Inflammatory macrophage (primary cell): ENCODE measurements around the gene ICAM3.
"Not testable (repeated sequence)": the region's sequence is repeated elsewhere in the genome, so short reads cannot be mapped to it uniquely, and the experiment has no call there.

Source experiments
- DNase-seq, 2 donors: peaks; one replicate each; pipeline ENCODE4 v3.0.0-alpha.2; 2020 to 2022
- total RNA-seq, 18 experiments: gene quantifications; one replicate each; lab custom pipeline; 2026; ENCODE audit warnings: mixed read lengths in 6 of 18, inconsistent platforms in 2 of 18; lab: John Stamatoyannopoulos, UW

The ICAM3 gene
- total RNA-seq, result 4.7 to 81.0 (median 17.6) reads per million in 18 experiments

DNA sequence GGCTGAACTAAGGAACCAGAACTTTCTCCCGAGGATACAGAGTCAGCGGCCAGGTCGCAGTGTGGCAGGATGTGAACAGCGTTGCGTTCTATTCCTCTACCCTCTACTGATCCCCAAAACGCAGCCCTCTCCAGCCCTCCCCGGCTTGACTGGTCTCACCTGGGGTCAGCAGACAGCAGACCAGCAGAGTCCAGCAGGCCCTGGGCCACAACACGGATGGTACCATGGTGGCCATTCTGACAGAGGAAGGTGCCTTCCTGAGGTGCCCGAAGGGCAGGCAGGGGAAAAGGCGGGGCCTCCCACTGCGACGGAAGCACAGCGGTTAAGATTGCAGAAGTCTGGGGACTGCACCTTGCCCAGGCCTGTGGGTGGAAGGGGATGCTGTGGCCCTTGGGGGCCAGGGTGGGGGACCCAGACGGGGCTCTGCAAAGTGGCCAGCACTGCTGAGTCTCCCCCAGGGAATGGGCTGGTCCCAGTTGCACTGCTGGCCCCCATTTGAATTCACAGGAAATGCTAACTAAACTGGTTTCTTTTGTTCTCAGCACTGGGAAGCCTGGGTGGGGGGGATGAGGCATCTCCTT lies at the start of gene ICAM3:
Gene ICAM3 (minus strand): TSS at position 245 of the 581 bp plus-strand sequence. CDS start 10 bp downstream, at position 235.
- peak; percentile 47 to 59 for DNase-seq

DNA sequence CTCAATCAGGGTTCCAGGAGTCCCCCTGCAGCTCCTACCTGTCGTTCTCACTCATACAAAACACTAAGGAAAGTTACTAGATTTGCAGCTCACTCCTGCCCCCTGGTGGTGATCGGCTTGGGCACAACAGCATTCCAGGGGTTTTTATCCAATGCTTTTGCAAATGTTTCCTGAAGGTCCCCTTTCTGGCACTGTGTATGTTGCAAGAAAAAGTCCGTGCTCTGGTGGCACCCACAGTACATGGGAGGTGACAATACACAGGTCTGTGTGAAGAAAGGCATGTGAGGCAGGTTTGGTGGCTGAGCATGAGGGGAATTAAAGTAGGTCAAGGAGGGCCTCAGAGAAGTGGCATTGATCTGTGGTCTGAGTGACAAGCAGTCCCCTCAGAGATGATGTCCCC lies 49.5 kb upstream of the ICAM3 start:
- peak; percentile 82 to 84 for DNase-seq

- no peak for DNase-seq
Observed at GRCh38 chr19:10384580-10384979, 45.2 kb upstream of the ICAM3 start.

DNA sequence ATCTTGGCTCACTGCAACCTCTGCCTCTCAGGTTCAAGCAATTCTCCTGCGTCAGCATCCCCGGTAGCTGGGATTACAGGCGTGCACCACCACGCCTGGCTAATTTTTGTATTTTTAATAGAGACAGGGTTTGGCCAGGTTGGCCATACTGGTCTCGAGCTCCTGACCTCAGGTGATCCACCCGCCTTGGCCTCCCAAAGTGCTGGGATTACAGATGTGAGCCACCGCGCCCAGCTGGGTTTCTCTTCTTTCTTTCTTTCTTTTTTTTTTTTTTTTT lies 43.7 kb upstream of the ICAM3 start:
- not testable (repeated sequence) for DNase-seq

- DNase-seq, result peak; percentile 99
Observed at GRCh38 chr19:10380313-10381102, 41.1 kb upstream of the ICAM3 start, which contains the start of gene TYK2. Gene TYK2, minus strand, starts transcription at chr19:10380572. Its CDS starts 2,166 bp downstream, at chr19:10378406.

DNA sequence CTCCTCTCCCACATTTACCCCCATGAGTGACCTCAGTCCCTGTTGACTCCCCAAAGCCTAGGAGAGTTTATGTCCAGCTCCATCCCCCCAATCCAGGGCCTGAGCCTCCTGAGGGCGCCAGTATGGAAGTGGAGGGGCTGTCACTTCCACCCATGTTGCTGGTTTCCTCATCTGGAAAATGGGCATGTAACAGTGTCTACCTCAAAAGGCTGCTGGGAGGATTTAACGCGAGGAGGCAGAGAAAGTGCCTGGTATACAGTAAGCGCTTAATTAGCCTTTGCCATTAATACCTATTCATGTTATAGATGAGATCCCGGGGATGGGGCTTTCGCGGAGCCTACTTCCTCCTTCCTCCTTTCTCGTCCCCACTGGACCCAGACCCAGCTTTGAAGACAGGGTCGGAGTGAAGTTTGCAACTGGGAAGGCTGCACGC lies 40.5 kb upstream of the ICAM3 start:
- peak in 1 of 2 donors; percentile 10 for DNase-seq

- DNase-seq, result peak in 1 of 2 donors; percentile 21
Observed at GRCh38 chr19:10378124-10378523, 38.7 kb upstream of the ICAM3 start.

DNA sequence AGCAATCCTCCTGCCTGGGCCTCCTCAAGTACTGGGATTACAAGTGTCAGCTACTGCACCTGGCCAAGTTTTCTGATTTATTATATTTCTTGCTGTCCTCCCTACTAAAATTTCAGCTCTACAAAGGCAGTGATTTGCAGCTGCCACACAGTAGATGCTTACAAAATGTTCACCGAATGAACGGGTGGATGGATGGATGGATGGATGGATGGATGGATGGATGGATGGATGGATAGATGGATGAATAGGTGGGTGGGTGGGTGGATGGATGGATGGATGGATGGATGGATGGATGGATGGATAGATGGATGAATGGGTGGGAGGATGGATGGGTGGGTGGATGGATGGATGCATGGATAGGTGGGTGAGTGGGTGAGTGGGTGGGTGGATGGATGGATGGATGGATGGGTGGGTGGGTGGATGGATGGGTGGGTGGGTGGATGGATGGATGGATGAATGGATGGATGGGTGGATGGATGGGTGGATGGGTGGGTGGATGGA lies 37.8 kb upstream of the ICAM3 start:
- DNase-seq, result not testable (repeated sequence)

DNA sequence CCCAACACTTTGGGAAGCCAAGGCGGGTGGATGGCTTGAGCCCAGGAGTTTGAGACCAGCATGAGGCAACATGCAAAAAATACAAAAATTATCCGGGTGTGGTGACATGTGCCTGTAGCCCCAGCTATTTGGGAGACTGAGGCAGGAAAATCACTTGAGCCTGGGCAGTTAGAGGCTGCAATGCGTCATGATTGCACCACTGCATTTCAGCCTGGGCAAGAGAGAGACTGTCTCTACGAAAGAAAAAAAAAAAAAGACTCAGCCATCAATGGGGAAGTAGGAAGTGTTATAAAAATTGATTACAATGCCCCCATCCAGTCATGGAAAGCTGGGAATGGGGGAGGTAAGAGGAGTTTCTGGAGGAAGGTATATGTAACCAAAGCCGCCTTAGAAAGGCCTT lies 35.5 kb upstream of the ICAM3 start:
- DNase-seq, result peak; percentile 29 to 44

GRCh38 chr19:10372690-10373089 lies 33.3 kb upstream of the ICAM3 start:
- DNase-seq, result peak; percentile 82 to 92

DNA sequence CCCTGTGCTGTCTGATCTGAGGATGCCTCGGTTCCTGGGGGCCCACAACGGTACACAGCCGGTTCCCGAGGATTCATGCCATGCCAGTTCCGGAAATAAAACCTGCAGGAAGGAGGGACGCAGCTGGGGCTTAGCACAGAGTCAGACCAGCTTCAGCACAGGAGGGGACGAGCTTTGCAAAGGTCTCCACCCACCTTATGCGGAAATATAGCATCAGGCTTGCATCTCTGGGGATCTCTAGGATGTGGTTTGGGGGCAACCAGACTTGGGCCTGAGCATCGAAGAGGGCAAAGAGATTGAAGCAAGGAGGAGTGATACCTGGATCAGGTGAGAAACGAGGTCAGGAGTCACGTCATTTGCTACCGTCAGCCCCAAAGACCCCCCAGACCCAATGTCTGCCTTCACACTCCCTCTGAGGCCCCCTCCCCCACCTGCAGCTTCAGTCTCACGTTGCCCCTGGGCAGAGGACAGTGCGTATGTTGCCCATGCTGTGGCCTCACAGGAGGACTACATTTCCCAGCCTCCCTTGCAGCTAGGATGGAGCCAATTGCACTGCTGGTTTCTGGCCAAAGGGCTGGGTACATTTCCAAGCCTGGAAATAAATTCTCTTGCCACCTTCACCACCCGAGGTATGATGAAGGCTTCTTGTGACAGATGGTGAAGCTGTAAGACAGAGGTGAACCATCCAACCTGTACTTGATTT lies 28.8 kb upstream of the ICAM3 start:
- DNase-seq, result no peak

DNA sequence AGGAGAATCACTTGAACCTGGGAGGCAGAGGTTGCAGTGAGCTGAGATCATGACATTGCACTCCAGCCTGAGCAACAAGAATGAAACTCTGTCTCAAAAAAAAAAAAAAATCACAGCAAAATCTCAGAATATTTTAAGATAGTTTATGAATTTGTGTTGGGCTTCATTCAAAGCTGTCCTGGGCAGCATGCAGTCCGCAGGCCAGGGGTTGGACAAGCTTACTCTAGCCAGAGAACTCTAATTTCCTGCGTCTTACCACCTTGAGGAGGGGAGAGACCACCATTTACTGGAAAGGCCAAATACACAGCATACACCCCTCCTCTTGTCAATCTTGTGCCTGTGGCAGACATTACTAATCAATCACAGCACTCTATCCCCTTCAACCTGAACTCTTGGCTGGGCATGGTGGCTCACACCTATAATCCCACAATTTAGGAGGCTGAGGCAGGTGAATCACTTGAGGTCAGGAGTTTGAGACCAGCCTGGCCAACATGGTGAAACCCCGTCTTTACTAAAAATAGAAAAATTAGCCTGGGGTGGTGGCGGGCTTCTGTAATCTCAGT lies 27.6 kb upstream of the ICAM3 start:
- DNase-seq, result not testable (repeated sequence)

GRCh38 chr19:10365518-10365917 lies 26.1 kb upstream of the ICAM3 start:
- no peak for DNase-seq

- DNase-seq, result no peak
Observed at GRCh38 chr19:10364644-10365043, 25.2 kb upstream of the ICAM3 start.

DNA sequence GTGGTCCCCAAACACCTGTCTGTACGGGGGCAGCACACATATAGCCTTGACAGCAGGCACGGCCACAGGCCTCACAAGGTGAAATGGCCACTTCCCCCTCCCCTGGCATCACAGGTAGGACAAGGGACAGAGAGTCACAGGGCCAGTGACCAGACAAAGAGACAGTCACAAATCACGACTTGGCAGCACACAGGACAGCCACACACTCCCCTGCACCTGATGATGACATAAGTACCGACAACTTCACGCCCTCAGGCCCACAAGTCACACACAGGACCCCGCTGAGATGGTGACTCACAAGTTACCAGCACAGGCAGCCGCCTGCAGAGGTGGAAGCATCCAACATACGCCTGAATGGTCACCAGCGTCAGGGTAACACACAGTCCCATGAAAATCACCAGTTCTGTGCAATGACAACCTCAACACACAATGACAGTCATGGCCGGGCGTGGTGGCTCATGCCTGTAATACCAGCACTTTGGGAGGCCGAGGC lies 24.4 kb upstream of the ICAM3 start:
- DNase-seq, result no peak

DNA sequence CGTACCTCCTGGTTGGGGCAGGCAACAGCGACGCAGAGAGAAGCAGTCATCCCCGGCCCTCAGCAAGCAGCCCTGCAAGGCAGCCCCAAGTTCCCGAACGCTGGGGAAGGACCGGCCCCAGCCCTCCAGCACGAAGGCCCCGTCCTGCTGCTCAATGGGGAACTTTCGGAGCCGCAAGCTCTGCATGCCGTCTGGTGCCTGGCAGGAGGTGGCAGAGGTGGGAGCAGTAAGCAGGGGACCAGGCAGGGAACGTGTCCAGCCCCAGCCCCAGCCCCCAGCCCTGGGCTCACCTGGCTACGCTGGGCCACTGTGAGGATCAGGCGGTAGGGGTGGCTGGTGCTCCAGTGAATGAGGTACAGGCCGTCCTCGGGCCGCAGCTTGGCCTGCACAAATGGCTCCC lies 22.8 kb upstream of the ICAM3 start:
- no peak for DNase-seq

GRCh38 chr19:10361569-10362011 lies 22.2 kb upstream of the ICAM3 start:
- DNase-seq, result no peak

DNA sequence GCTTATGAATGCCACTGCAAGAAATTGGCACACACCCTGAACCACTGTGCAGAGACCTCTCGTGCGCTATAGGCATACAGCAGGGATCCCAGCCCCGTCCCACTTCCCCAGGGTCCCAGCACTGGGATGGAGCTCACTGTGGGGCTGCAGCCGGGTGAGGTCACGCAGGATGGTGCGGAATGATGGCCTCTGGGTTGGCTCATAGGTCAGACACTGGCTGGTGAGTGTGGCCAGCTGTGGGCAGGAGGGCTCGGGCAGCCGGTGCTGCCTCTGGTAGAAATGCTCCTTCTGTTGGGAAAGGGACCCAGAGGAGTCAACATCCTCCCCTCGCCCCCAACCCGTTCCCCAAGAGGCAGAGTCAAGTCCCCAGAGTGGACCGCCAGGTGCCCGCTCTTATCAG lies 17.0 kb upstream of the ICAM3 start:
- no peak for DNase-seq

DNA sequence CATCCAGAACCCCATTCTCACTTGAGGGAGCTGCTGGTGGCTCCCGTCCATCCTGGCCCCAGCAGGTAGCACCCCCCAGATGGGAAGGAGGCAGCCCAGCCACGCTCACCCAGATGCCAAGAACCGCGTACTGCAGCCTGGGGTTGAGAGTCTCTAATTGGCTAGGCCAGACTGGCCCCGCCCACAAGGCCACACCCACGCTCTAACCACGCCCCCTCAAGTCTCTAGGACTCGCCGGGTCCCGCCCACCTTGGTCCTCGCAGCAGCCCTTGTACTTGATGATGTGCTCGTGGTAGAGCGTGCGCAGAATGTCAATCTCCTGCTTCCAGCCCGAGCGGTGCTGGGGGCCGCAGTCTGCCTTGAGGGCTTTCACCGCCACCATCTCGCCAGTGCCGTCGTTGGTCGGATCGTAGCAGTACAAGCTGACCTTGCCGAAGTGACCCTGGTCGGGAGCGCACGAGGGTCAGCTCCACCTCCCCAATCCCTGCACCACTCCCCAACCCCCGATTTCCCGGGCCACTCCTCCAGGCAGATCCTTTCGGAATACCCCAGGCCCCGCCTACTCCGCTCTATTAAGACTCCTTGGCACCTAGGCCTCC lies 14.5 kb upstream of the ICAM3 start:
- no peak for DNase-seq

DNA sequence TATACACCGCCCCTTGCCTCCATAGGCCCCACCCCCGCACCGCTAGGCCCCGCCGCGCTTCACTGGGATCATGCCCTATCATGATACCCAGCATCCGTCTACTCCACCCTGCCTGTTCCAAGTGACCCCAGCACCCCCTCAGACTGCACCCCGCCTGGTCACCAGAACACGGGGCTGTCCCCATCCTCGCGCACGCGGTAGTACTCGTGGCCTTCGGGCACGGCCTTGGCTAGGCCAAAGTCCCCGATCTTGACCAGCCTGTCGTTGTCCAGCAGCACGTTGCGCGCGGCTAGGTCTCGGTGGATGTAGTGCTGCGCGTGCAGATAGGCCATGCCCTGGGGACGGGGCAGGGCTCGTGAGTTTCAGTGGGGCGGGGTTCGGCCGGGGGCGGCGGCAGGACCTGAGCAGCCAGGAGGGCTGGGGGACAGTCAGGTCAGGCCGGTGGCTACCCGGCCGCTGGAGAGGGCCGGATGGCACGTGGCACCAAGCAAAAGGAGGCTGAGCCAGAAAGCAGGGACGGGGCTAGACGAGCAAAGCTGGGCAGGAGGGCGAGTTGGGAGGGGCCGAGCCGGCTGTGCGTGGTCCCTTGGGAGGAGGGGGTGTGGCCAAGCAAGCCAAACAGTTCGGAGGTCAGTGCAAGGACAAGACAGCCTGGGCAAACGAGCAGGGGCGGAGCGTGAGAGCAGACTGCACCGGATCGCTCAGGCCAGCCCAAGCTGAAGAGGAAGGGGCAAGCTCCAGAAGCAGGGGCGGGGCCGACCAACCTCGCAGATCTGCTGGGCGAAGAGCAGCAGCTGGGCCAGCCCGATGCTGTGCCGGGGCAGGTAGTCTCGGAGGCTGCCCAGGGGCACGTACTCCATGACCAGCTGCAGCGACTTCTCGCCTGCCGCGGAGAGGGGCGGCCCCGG lies 13.6 kb upstream of the ICAM3 start:
- no peak for DNase-seq

DNA sequence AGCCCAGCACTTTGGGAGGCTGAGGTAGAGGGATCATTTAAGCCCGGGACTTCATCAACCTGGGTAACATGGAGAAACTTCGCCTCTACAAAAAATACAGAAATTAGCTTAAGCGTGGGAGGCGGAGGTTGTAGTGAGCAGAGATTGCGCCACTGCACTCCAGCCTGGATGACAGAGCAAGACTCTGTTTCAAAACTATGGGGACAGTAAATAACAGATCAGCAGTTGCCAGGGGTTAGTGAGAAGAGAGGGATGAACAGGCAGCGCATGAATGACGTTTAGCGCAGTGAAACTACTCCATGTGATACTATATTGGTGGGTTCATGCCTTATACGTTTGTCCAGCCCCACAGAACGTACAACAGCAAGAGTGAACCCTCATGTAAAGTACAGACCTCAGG lies 7.1 kb upstream of the ICAM3 start:
- DNase-seq, result peak; percentile 90 to 95
